Neural cell (in vitro differentiated cells): ENCODE data around the gene SYNGR4.

ENCODE experiments used
- CTCF ChIP-seq: fragments of 450-650 bp; IDR thresholded peaks from 2 replicates; pipeline ENCODE4 v1.5.1; 2014; ENCODE audit warnings: antibody characterized with exemption, mild to moderate bottlenecking, moderate library complexity; ENCODE audit not compliant: poor library complexity, severe bottlenecking
- EZH2 ChIP-seq: fragments of 200-600, 300-800 bp; shearing (Covaris generic), sonication (generic); IDR thresholded peaks from 2 replicates; pipeline ENCODE4 v1.6.1; 2014; ENCODE audit warnings: antibody characterized with exemption, low read length, borderline replicate concordance, mild to moderate bottlenecking; ENCODE audit not compliant: insufficient read depth, poor library complexity, severe bottlenecking
- POLR2AphosphoS5 ChIP-seq: IDR thresholded peaks from 2 replicates; pipeline ENCODE4 v1.6.1; 2012
- REST ChIP-seq: IDR thresholded peaks from 2 replicates; pipeline ENCODE4 v1.6.1; 2012; ENCODE audit warnings: borderline replicate concordance
- TAF1 ChIP-seq: IDR thresholded peaks from 2 replicates; pipeline ENCODE4 v1.6.1; 2012; ENCODE audit warnings: low read depth

- no peak for TF ChIP-seq TAF1
- TF ChIP-seq REST, result no peak
- no peak for TF ChIP-seq EZH2
- no peak for TF ChIP-seq CTCF
- no peak for TF ChIP-seq POLR2AphosphoS5
Measured at GRCh38 chr19:48333467-48334384, 30.4 kb upstream of the SYNGR4 start.
